GM18517 (cell line): ENCODE measurements around the gene SEMG2.

Experiments used
- ATAC-seq: cut with Tn5 transposase; IDR thresholded peaks from one replicate; pipeline ENCODE4 v1.9.1; 2021; ENCODE audit warnings: mild to moderate bottlenecking, moderate library complexity; ENCODE audit not compliant: unreplicated experiment

Gene SEMG2

DNA sequence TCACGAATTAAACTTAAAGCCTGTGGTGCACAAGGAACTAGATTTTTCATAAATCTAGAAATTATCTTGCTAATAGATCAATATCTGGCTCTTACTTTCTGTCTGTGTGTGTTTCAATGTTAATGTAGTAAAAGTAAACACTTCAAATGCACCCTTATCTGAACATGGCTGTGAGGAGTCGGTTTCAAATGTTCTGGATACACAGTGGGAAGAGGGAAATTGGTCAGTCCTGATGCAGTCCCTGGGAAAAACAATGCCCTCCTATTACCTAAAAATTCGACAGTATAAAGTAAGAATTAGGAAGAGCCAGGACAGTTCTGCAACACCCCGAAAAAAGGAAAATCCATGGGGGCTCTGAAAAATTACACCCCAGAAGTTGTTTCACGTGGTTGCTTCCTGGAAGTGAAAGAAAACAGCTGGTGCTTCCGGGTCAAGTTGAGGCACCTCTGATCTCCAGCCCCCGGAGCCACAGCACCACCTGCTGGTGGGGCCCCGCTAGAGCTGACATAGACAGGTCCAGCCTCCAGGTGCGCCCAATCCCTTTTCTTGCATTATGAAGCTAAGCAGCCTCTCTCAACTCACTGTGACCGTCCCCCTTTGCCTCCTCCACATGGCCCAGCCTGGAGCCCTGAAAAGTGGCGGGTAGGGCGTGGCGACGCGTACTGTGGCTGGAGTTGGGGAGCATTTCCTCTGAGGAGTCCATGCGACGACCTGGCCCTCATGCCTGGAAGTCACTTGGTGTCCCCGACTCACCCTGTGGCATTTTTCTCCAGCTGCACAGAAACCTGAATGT lies 8.3 kb downstream of the SEMG2 start:
- ATAC-seq: no peak

DNA sequence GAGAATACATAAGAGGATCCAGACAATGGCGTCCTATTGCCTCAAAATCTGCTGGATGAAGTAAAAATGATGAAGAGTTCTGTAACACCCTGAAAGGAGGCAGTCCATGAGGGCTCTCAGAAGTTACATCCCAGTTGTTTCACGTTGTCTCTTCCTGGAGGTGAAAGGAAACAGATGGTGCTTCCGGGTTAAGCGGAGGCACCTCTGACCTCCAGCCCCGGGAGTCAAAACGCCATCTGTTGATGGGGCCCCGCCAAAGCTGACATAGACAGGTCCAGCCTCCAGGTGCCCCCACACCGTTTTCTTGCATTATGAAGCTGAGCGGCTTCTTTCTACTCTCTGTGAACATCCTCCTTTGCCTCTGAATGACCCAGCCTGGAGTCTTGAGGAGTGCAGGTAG lies 9.5 kb downstream of the SEMG2 start:
- ATAC-seq: no peak

DNA sequence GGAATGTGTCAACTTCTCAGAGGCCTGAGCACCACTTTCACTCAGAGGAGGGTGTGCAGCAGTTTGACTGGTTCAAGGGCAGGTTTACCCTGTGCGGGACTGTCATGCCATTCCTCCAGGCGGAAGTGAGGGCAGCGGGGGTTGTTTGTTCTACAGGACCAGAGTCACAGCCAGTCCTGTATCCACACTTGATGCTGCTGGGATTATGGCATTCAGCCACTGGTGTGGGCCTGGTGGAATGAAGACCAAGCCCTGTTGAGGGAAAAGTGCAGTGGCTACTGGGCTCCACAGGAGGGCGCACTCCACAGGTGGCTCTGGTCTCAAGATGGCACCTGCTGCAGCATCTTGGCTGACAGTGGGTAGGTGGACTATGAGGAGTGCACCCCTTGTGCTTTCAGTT lies 14.8 kb downstream of the SEMG2 start:
- no peak for ATAC-seq

DNA sequence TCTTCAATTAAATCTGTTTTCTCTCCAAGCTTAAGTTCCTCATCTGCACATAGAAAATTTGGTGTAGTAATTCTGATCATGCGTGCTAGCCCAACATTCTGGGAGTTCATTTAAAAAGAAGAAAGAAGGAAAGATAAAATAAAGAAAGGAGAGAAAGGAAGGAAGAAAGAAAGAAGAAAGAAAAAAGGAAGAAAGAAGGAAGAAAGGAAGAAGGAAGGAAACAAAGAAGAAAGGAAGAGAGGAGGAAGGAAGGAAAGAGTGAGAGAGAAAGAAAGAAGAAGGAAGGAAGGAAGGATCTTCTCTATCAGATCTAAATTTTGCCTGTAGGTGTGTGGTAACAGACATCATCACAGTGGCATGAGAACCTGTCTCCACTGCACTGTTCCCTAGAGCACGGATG lies 17.0 kb downstream of the SEMG2 start:
- no peak for ATAC-seq

DNA sequence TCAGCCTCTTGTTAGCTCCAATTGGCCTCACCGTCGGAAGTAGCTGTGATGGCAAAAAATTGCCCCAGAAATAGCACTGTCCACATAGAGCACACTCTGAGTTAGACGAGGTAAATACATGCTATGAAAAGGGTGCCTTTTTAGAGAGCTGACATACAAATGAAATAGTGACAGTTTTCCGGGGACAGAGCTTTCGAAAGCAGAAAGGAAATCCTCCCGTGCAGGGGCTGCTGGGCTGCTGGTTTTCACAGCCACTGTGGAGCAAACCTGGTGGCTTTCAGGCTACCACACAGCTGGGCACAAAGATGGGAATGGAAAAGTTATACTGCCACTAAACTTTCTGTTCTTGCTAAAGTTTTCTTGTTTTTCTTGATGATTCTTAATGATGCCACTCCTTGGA lies 24.9 kb downstream of the SEMG2 start:
- no peak for ATAC-seq

DNA sequence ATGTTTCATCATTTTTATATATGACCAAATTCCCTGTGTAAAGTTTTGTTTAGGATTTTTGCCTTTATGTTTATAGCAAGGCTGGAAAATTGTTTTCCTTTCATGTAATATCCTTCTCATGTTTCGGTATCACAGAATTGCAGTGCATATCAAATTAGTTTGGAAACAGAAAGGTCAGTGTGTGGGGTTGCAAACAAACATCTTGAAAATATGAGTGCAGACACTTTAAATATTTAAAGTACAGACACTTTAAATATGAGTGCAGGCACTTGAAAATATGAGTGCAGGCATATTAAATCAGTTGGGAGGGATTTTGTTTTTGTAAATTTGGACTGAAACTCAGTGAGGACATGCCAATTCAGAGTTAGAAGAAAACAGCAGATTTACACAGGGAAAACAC lies 26.7 kb downstream of the SEMG2 start:
- ATAC-seq: no peak

DNA sequence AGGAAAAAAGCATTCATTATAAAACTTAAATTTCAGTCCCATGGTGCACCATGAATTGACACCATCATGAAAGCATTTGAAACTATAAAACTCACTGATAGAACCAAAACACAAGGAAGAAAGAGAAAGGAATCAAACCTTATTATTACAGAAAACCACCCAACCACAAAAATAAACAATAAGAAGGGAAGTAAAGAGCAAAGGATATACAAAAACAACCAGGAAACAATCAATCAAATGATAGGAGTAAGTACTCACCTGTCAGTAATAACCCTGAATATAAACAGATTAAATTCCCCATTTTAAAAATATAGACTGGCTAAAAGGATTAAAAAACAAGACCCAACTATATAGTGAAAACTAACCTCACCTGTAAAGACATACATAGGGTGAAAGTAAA lies 27.4 kb downstream of the SEMG2 start:
- no peak for ATAC-seq

DNA sequence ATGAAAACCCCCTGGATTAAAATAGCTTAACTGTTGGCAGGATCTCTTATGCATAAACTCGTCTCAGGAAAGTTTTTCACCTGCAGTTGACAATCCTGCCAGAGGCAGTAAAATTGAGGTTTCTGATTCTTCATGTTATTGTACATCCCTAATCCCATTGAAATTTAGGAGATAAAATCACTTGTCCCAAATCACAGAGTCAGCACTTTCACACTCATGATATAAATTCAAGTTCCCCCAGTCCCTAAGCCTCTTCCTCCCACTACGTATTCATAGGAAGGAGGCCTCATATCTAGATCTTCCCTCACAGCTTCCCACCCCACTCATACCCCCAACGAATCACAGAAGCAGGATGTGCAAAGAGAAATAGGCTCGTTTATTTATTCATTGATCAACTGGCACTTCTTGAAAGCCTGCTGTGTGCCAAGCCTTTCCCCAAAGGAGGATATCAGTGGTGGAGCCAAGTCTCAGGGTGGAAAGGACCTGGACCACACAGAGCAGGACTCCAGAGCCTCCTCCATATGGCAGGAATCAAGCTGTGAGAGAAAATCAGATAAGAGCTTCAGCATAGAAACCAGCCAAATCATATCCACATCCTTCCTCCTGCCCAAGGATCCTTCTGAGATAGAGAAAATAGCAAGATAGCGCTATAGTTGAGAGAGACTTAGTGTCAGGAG lies 30.8 kb downstream of the SEMG2 start:
- no peak for ATAC-seq

DNA sequence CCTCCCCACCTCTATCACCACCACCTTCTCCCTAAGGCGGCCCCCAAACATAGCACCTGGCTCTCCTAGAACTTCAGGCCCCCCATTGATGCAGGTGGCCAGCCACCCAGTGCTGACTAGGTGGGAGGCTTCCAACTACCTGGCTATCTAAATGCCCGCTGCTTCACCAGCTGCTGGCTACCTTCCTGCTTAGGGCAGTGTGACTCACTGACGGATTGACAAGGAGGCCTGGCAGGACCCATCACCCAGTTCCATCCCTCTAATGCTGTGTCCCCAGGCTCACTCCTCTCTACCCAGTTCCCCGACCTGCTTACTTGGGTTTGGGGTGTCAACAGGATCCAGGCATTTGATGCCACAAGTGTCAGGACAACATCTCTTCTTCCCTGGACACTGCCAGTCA lies 32.1 kb downstream of the SEMG2 start:
- ATAC-seq: no peak

DNA sequence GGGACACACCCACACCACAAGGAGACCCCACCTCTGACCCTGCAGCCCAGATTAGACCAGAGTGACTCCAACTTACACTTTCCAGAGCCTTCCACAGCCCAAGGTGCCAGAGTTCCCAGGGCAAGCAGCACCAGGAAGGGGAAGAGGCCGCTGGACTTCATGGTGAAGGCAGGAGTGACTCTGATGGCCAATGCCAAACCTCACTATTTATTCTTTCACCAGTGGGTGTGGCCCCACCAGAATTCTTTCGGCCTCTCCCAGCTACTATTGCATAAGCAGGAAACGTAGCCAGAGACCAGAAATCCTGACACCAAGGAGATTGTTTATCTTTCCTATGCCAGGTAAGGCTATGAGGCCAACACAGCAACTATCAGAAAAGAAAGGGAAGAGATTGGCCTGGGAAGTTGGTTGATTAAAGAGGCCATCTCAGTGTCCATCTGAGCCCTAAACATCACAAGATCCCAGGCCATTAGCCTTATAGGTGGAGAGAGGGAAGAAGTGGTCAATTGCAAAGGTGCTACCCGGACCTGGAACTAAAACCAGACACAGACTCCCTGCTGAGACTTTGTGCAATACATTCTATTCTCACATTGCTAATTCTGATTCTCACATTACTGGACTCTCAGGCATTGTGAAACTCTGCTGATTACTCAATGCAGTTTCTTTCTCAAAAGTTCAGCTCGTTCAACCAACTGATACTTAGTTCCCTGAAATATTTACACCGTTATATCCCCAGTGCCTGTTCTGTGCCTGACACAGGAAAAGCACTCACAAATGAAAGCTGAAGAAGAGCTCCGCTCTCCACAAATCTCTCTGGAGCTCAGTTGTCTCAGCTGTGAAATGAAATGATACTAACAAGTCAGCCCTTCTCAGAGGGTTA lies 33.5 kb downstream of the SEMG2 start, which contains the start of gene SLPI:
SLPI (minus strand) TSS at position 182 of the 880 bp plus-strand sequence; CDS start at position 161, 21 bp downstream.
- no peak for ATAC-seq

DNA sequence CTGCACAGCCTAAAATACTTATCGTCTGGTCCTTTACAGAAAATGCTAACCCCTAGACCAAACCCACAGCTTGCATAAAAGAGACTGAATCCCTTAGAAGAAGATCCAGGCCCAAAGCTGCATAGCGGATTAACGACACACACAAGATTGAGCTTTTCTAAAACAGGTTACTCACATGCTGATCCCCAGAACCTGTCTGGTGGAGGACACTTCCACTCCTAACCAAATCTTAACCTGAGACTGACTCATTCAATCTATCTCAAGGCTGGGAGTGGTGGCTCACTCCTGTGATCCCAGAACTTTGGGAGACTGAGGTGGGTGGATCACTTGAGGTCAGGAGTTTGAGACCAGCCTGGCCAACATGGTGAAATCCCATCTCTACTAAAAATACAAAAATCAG lies 36.0 kb downstream of the SEMG2 start:
- no peak for ATAC-seq

DNA sequence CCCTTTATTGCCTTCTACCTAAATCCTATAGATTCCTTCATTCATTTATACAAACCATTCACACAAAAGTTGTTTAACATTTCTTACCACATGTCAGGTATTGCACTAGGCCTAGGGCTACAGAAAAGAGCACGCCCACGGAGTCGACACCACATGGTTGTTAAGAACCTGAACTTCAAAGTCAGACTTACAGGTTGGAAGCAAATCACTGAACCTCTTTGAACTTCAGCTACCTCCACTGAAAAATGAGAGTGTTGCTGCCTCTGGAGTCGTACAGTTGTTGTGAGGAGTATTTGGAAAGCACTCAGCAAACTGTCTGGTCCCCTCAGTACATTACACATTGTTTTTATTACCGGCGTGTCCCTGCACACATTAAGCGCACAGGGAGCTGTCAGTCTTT lies 36.5 kb downstream of the SEMG2 start:
- ATAC-seq: no peak

DNA sequence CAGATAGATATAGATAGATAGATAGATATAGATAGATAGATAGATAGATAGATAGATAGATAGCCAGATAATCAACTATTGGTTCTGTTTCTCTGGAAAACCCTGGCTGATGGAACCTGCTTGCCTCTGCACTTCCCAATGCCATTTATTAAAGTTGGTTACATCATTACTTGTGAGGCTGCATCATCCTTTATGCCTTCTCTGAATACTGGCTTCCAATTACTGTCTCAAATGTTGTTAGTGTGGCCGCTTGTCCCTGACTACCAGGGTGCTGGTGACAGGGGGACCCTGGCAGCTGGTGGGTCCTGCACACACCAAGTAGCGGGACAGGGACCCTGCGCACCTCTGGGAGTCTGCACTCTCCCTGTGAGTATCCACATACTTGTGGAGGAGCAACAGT lies 37.1 kb downstream of the SEMG2 start:
- ATAC-seq: no peak

DNA sequence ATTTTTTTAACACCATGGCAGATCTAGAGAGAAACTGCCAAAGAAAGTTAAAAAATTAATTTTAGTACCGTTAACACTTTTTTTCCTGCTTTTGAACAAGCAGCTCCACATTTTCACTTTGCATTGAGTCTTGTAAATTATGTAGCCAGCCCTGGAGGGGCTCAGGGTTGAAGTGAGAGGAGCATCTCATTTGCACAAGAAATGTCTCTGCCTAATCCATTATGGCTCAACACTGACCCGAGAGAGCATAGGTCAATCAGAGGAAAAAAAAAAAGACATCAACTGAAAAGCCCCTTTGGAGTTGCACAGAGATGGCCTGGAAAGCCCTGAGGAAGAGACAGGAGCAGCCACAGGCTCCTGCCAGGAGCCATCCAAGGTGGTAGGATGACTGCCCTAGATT lies 37.5 kb downstream of the SEMG2 start:
- no peak for ATAC-seq

DNA sequence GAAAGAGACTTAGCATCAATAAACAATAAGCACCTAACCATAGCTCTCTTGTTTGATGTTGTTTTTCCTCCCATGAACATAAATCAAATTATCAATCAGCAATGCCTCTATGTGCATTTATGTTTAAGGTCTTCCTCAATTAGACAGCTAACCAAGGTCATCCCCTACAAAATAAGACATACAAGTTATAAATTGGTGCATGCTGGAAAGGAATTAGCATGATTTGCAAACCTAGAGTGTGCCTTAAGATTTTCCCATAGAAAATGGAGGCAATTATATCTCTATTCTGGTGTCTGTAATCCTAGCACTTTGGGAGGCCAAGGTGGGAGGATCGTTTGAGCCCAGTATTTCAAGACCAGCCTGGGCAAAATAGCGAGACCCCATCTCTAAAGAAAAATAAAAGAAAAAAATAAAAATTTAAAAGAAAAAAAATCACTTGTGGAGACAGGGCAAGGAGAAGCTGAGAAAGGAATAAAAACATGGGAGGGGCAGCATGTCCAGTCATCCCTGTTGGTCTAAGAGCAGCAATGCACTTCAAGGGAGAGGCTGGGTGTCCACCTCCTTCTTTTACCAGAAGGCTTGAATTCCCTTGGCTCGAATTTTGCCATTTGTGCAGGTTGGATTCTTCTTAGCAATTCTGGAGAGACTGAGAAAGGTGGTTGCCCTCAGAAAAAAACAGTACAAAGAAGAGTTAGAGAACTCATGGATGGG lies 42.5 kb downstream of the SEMG2 start:
- no peak for ATAC-seq

DNA sequence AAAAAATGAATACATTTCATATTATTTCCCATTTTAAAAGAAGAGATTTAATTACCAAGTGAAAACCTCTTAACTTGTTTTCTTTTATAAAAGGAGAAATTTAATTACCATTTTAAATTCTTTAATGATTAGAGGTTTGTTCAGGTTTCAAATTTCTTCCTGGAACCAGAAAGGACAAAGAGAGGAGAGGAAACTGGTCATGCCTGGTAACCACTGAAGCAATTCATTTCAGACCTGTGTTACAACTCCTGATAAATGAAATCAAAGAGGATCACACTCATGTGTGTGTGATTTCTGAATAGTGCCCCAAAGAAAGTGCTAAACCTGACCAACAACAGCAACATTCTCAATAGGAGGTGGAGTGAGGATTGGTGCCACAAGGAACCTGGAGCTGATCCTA lies 45.8 kb downstream of the SEMG2 start:
- no peak for ATAC-seq

DNA sequence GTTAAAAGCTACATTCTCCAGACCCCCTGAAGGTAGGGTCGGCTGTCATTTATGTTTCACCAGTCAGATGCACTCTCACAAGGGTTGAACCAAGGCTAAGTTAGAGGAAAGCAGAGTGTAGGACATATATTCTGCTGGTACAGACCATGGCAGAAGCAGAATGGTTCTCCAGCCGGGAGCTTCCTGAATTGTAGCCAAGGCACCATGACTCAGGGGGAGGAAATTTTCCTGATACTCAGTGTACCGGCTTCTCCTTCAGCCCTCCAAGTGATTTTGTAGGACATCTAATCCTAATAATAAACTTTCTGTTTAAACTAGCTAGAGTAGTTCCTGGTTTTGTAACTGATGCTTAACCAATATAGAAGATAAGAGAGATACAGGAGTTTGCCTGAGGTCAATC lies 47.4 kb downstream of the SEMG2 start:
- ATAC-seq: no peak

DNA sequence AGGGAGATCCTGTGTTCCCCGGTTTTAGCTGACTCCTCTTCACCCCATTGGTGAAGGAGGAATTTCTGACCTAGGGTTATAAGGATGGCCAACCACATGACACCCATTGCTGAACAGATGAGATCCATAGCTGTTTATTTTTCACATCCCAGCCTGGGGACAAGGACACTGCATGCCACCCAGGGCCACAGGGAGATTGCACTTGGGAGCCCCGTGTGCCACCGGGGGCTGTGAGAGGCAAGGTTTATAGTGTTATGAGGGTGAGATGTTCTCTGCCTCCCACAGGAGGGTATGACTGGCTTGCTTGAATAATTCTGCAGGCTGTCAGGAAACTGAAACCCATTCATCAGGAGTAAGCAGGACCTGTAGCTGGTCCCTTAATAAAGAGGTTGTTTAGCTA lies 47.9 kb downstream of the SEMG2 start:
- ATAC-seq: no peak

DNA sequence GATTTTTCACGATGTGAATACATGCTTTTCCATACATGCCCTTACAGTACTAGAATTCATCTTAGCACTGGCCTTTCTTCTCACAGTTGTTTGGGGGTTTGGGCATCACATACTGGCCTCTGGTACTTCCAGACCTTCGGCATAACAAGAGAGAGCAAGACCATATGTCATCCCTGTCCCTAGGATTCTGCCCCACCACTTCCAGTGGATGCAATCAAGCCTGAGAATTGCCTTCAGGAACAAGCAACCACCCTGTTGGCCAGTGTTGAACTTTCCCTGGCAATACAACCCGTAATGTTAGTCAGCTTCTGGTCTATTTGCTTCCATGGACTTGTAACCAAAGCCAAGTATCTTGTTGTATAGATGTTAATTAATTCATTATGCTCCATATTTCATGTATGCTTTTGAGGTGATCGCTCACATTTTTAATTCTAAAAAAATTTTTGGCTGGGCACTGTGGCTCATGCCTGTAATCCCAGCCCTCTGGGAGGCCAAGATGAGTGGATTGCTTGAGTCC lies 48.6 kb downstream of the SEMG2 start:
- ATAC-seq: no peak
